GM18498 (cell line): Measurements from ENCODE around the gene PACSIN1.
A peak's percentile ranks its signal among the peaks of the same experiment; 100 is the strongest.
"Not testable (repeated sequence)": the region's sequence is repeated elsewhere in the genome, so short reads cannot be mapped to it uniquely, and the experiment has no call there.

Experiments
- ATAC-seq: cut with Tn5 transposase; IDR thresholded peaks from one replicate; pipeline ENCODE4 v1.9.1; 2021; ENCODE audit warnings: mild to moderate bottlenecking, moderate library complexity; ENCODE audit not compliant: unreplicated experiment

Gene PACSIN1

GRCh38 chr6:34457742-34458735, 7.8 kb upstream of the PACSIN1 start:
- ATAC-seq: no peak

GRCh38 chr6:34459899-34460593, 5.8 kb upstream of the PACSIN1 start:
- no peak for ATAC-seq

- ATAC-seq: no peak
Observed at GRCh38 chr6:34460796-34461507, 4.9 kb upstream of the PACSIN1 start.

- ATAC-seq: no peak
Observed at GRCh38 chr6:34462010-34462409, 3.9 kb upstream of the PACSIN1 start.

GRCh38 chr6:34462551-34462971, 3.3 kb upstream of the PACSIN1 start:
- no peak for ATAC-seq

GRCh38 chr6:34463299-34463698, 2.6 kb upstream of the PACSIN1 start:
- ATAC-seq: no peak

GRCh38 chr6:34463849-34464248, 2.0 kb upstream of the PACSIN1 start:
- ATAC-seq: no peak

- ATAC-seq: no peak
Observed at GRCh38 chr6:34466242-34467185, 638 bp downstream of the PACSIN1 start.

GRCh38 chr6:34468378-34468892, 2.6 kb downstream of the PACSIN1 start:
- ATAC-seq: peak; percentile 72

- no peak for ATAC-seq
Observed at GRCh38 chr6:34469499-34469898, 3.6 kb downstream of the PACSIN1 start.

- no peak for ATAC-seq
Observed at GRCh38 chr6:34472425-34472824, 6.5 kb downstream of the PACSIN1 start.

GRCh38 chr6:34473967-34474366, 8.1 kb downstream of the PACSIN1 start:
- no peak for ATAC-seq

- ATAC-seq: no peak
Observed at GRCh38 chr6:34474754-34475153, 8.9 kb downstream of the PACSIN1 start.

GRCh38 chr6:34475238-34475682, 9.4 kb downstream of the PACSIN1 start:
- no peak for ATAC-seq

- ATAC-seq: no peak
Observed at GRCh38 chr6:34475767-34476328, 10.0 kb downstream of the PACSIN1 start.

GRCh38 chr6:34476447-34476846, 10.6 kb downstream of the PACSIN1 start:
- no peak for ATAC-seq

- ATAC-seq: no peak
Observed at GRCh38 chr6:34476921-34477320, 11.0 kb downstream of the PACSIN1 start.

GRCh38 chr6:34478796-34479195, 12.9 kb downstream of the PACSIN1 start:
- ATAC-seq: no peak

- not testable (repeated sequence) for ATAC-seq
Observed at GRCh38 chr6:34483781-34484180, 17.9 kb downstream of the PACSIN1 start.

- no peak for ATAC-seq
Observed at GRCh38 chr6:34484391-34484790, 18.5 kb downstream of the PACSIN1 start.
